Upper lobe of right lung (tissue), 1 donor: ENCODE data around the gene COX6B1. TPM values are rescaled to one million over a fixed set of nuclear protein-coding genes. Genes with fewer than 3 reads are reported as not detected.

Experiments used
- ATAC-seq: fragments of 200-7000 bp; cut with Tn5 transposase; one replicate; pipeline ENCODE4 v1.9.1; 2020; ENCODE audit warnings: mild to moderate bottlenecking, moderate library complexity
- DNase-seq: peaks from one replicate; pipeline ENCODE4 v3.0.0-alpha.2; 2020
- H3K27ac ChIP-seq: fragments of 200-600 bp; one replicate; pipeline ENCODE4 v1.8.0; 2022
- H3K27me3 ChIP-seq: fragments of 200-600 bp; one replicate; pipeline ENCODE4 v1.8.0; 2022; ENCODE audit warnings: mild to moderate bottlenecking
- H3K36me3 ChIP-seq: fragments of 200-600 bp; one replicate; pipeline ENCODE4 v1.8.0; 2022
- H3K4me1 ChIP-seq: fragments of 200-600 bp; one replicate; pipeline ENCODE4 v1.8.0; 2022
- H3K4me3 ChIP-seq: fragments of 200-600 bp; one replicate; pipeline ENCODE4 v1.8.0; 2022; ENCODE audit warnings: mild to moderate bottlenecking
- H3K9me3 ChIP-seq: fragments of 200-600 bp; one replicate; pipeline ENCODE4 v1.8.0; 2022
- CTCF ChIP-seq: fragments of 200-600 bp; IDR thresholded peaks from one replicate; pipeline ENCODE4 v1.8.0; 2022; ENCODE audit warnings: antibody characterized with exemption
- intact Hi-C: fragments of 100-400 bp; cut with DNase I; formaldehyde crosslinking; loops from one replicate; pipeline ENCODE4 v1.11.0; 2022
- total RNA-seq: library from RNA; stranded (reverse); fragmentation: NEBNext Ultra II Directional; extraction: Animal tissue kit (Norgen Biotek cat#: 25700); gene quantifications from one replicate; pipeline ENCODE4 v1.2.1, GENCODE V29; 2021
- donor health status: DM: no; HTN: yes; CAD: no; lungs with severe emphysema.

Gene COX6B1
- total RNA-seq, 1 donor from 2014 or later, result 226 TPM

GRCh38 chr19:35609851-35610353 lies 38.2 kb upstream of the COX6B1 start:
- DNase-seq, result no peak
- intact Hi-C loops, result no loop called here
- no peak for TF ChIP-seq CTCF
- Histone ChIP-seq H3K27ac (no peak overlapping the region), H3K9me3 (no peaks in the 10 kb centered on the region), H3K4me3 (no peak overlapping the region), H3K4me1 (peaks cover 5% of the 10 kb centered on the region), H3K36me3 (no peaks in the 10 kb centered on the region), H3K27me3 (no peaks in the 10 kb centered on the region)
- ATAC-seq, result peak; percentile 15

GRCh38 chr19:35612224-35612558 lies 35.9 kb upstream of the COX6B1 start:
- Histone ChIP-seq H3K9me3 (no peaks in the 10 kb centered on the region), H3K27ac (no peak overlapping the region), H3K4me1 (peaks cover 5% of the 10 kb centered on the region), H3K36me3 (no peaks in the 10 kb centered on the region), H3K27me3 (no peaks in the 10 kb centered on the region), H3K4me3 (peak overlapping the region; percentile 78)
- TF ChIP-seq CTCF, result no peak
- intact Hi-C loops, result no loop called here
- ATAC-seq (no peak), DNase-seq (no peak)

GRCh38 chr19:35612559-35613321 lies 35.4 kb upstream of the COX6B1 start, which contains the start of gene HAUS5:
Gene HAUS5 (plus strand): TSS chr19:35612735. CDS start chr19:35612795, 60 bp downstream.
- intact Hi-C loops, result no loop called here
- ATAC-seq, result peak; percentile 93
- no peak for TF ChIP-seq CTCF
- Histone ChIP-seq H3K27ac (peak within 1 kb of the TSS; percentile 71), H3K36me3 (no peaks in the 10 kb centered on the region), H3K27me3 (no peaks in the 10 kb centered on the region), H3K4me3 (peak within 1 kb of the TSS; percentile 78), H3K9me3 (no peaks in the 10 kb centered on the region), H3K4me1 (peaks cover 5% of the 10 kb centered on the region)
- peak; percentile 95 for DNase-seq

GRCh38 chr19:35613574-35613973 lies 34.5 kb upstream of the COX6B1 start:
- Histone ChIP-seq H3K9me3 (no peaks in the 10 kb centered on the region), H3K36me3 (no peaks in the 10 kb centered on the region), H3K27me3 (no peaks in the 10 kb centered on the region), H3K27ac (no peak overlapping the region), H3K4me1 (peaks cover 5% of the 10 kb centered on the region), H3K4me3 (no peak overlapping the region)
- TF ChIP-seq CTCF, result no peak
- intact Hi-C loops, result no loop called here
- DNase-seq (no peak), ATAC-seq (no peak)

- ATAC-seq (no peak), DNase-seq (no peak)
- TF ChIP-seq CTCF, result no peak
- Histone ChIP-seq H3K27me3 (no peaks in the 10 kb centered on the region), H3K4me3 (no peak overlapping the region), H3K36me3 (no peaks in the 10 kb centered on the region), H3K27ac (no peak overlapping the region), H3K9me3 (no peaks in the 10 kb centered on the region), H3K4me1 (peaks cover 5% of the 10 kb centered on the region)
- intact Hi-C loops, result no loop called here
Measured at GRCh38 chr19:35615036-35615435, 33.1 kb upstream of the COX6B1 start.
